Activated naive CD4-positive, alpha-beta T cell treated with anti-CD3 and anti-CD28 coated beads, Interleukin-2, amount 10 ng/mL, durations not matched to agents 7 days and 5 days (primary cell): ENCODE results near the gene SEPHS2.
A peak's percentile ranks its signal among the peaks of the same experiment; 100 is the strongest.
"Not testable (repeated sequence)": the region's sequence is repeated elsewhere in the genome, so short reads cannot be mapped to it uniquely, and the experiment has no call there.

Experiments
- CTCF ChIA-PET: fragments of 350-600 bp; sonication (Branson Sonifier 250); formaldehyde crosslinking; loops from one replicate; lab custom pipeline; 2021; ENCODE audit warnings: antibody characterized with exemption; lab: Charles Lee
- DNase-seq: peaks from one replicate; pipeline ENCODE4 v3.0.0-alpha.2; 2020
- H3K27ac Mint-ChIP-seq: one replicate; pipeline ENCODE4 v1.8.0; 2021; ENCODE audit warnings: mild to moderate bottlenecking, moderate library complexity, mixed read lengths
- H3K27me3 Mint-ChIP-seq: one replicate; pipeline ENCODE4 v1.8.0; 2021; ENCODE audit warnings: mild to moderate bottlenecking, mixed read lengths
- H3K36me3 Mint-ChIP-seq: one replicate; pipeline ENCODE4 v1.8.0; 2021; ENCODE audit warnings: mixed read lengths
- H3K4me1 Mint-ChIP-seq: one replicate; pipeline ENCODE4 v1.8.0; 2021; ENCODE audit warnings: mixed read lengths
- H3K4me3 Mint-ChIP-seq: one replicate; pipeline ENCODE4 v1.8.0; 2021; ENCODE audit warnings: mild to moderate bottlenecking, moderate library complexity, mixed read lengths
- H3K9me3 Mint-ChIP-seq: one replicate; pipeline ENCODE4 v1.8.0; 2021; ENCODE audit warnings: mixed read lengths

Gene SEPHS2

DNA sequence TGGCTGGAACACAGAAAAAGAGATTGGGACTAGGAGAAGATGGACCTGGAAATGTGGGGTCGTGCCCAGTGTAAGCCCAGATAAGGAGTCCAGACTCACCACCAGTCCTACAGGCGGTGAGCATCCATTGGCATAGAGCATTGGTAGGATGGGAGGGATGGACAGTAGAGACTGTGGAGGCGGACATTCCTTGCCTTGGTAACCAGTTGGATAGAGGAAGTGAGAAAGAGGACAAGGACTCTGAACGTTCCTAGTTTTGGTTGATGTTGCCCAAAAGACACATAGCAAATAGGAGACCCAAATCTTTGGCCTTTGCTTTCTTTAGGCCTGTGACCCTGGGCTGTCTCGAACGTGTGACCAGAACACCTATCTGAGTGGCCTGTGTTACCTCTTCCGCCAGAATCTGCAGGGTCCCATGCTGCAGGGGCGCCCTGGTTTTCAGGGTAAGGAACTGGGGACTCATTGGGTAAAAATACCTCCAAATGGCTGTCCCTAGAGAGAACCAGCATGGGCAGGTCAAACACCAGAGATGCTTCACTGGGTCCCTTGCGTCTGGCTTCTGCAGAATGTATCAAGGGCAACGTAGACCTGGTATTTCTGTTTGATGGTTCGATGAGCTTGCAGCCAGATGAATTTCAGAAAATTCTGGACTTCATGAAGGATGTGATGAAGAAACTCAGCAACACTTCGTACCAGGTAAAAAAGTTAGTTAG lies 33.2 kb upstream of the SEPHS2 start:
- Mint-ChIP-seq H3K4me3 (no peak overlapping the region), H3K27ac (peak overlapping the region; percentile 62), H3K36me3 (peaks cover 78% of the 10 kb centered on the region), H3K4me1 (peaks cover 82% of the 10 kb centered on the region), H3K9me3 (no peaks in the 10 kb centered on the region), H3K27me3 (no peaks in the 10 kb centered on the region)
- CTCF ChIA-PET, result interaction anchor here (0.7 to 1.7 kb wide), 3 partner anchors 29 to 57 kb away, joined by 3 to 14 read pairs (median 3); no protein-coding TSS in a partner anchor
- DNase-seq, result no peak

DNA sequence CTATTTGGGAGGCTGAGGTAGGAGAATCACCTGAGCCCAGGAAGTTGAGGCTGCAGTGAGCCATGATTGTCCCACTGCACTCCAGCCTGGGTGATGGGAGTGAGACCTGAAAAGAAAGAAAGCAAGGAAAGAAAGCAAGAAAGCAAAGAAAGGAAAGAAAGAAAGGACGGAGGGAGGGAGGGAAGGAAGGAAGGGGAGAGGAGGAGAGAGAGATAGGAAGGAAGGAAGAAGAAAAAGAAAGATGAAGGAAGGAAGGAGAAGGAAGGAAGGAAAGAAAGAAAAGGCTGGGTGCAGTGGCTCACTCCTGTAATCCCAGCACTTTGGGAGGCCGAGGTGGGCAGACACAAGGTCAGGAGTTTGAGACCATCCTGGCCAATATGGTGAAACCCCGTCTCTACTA lies 32.1 kb upstream of the SEPHS2 start:
- Mint-ChIP-seq H3K4me3 (peak overlapping the region; percentile 21), H3K4me1 (peaks cover 77% of the 10 kb centered on the region), H3K36me3 (peaks cover 78% of the 10 kb centered on the region), H3K27ac (peak overlapping the region; percentile 83)
- not testable (repeated sequence) for H3K9me3 Mint-ChIP-seq, H3K27me3 Mint-ChIP-seq, DNase-seq
- CTCF ChIA-PET, result interaction anchor here (1.7 to 3.0 kb wide), 2 partner anchors 28 to 48 kb away, joined by 9 to 12 read pairs; partner anchors contain the start of gene DCTPP1

DNA sequence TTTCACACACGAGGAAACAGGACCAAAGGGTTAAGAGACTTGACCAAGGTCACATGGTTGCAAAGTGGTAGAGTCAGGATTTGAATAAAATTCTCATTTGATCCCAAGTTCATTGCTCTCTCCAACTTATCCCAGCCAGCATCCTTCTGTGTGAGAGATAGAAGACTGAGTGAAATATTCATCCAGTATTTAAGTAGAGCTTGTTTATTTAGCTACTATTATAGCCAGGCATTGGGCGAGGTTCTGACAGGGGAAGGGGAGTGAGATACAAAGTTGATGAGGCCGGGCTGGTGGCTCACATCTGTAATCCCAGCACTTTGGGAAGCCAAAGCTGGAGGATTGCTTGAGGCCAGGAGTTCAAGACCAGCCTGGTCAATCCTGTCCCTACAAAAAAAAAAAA lies 31.3 kb upstream of the SEPHS2 start:
- no peak overlapping the region for H3K4me3 Mint-ChIP-seq
- no peaks in the 10 kb centered on the region for H3K9me3 Mint-ChIP-seq
- peaks cover 78% of the 10 kb centered on the region for H3K36me3 Mint-ChIP-seq
- no peaks in the 10 kb centered on the region for H3K27me3 Mint-ChIP-seq
- DNase-seq, result no peak
- peaks cover 76% of the 10 kb centered on the region for H3K4me1 Mint-ChIP-seq
- CTCF ChIA-PET, result interaction anchor here (0.6 to 3.0 kb wide), 3 partner anchors 27 to 47 kb away, joined by 3 to 12 read pairs (median 9); partner anchors contain the start of gene DCTPP1
- H3K27ac Mint-ChIP-seq, result peak overlapping the region; percentile 81

DNA sequence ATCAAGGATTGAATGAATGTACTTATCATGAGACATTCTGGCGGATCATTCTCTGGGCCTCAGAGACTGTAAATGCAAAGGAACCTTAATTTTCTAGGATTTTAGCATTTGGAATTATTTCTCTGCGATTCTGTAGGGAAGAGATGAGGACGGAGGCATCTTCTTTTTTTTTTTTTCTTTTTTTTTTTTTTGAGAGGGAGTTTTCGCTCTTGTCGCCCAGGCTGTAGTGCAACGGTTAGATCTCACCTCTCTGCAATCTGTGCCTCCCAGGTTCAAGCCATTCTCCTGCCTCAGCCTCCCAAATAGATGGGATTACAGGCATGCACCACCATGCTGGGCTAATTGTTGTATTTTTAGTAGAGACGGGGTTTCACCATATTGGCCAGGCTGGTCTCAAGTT lies 29.0 kb upstream of the SEPHS2 start:
- Mint-ChIP-seq H3K27ac (peak overlapping the region; percentile 85), H3K9me3 (no peaks in the 10 kb centered on the region), H3K36me3 (peaks cover 61% of the 10 kb centered on the region), H3K27me3 (no peaks in the 10 kb centered on the region), H3K4me3 (peak overlapping the region; percentile 99), H3K4me1 (peaks cover 79% of the 10 kb centered on the region)
- CTCF ChIA-PET, result interaction anchor here (1.0 to 7.1 kb wide), 7 partner anchors 17 to 45 kb away, joined by 3 to 57 read pairs (median 12); partner anchors contain the start of gene DCTPP1
- DNase-seq, result no peak

DNA sequence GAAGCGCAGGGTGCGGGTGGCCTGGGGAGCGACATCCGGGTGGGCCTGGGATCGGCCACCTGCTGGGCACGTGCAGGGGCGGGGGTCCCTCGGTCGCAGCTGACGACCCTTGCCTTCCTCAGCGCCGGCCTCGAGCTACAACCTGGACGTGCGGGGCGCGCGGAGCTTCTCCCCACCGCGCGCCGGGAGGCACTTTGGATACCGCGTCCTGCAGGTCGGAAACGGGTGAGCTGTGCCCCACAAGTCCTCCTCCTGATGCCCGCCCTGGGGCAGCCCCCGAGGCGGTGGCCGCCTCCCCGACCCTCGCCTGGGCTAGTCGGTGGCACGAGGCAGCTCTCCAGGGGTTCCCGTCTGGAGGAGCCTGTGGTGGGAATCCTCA lies 28.4 kb upstream of the SEPHS2 start:
- H3K27ac Mint-ChIP-seq, result peak overlapping the region; percentile 85
- CTCF ChIA-PET, result interaction anchor here (1.0 to 7.1 kb wide), 9 partner anchors 9 to 140 kb away, joined by 3 to 57 read pairs (median 3); partner anchors contain the start of genes DCTPP1 and ZNF688
- H3K9me3 Mint-ChIP-seq, result no peaks in the 10 kb centered on the region
- H3K27me3 Mint-ChIP-seq, result no peaks in the 10 kb centered on the region
- no peak for DNase-seq
- peak overlapping the region; percentile 99 for H3K4me3 Mint-ChIP-seq
- peaks cover 61% of the 10 kb centered on the region for H3K36me3 Mint-ChIP-seq
- peaks cover 78% of the 10 kb centered on the region for H3K4me1 Mint-ChIP-seq

DNA sequence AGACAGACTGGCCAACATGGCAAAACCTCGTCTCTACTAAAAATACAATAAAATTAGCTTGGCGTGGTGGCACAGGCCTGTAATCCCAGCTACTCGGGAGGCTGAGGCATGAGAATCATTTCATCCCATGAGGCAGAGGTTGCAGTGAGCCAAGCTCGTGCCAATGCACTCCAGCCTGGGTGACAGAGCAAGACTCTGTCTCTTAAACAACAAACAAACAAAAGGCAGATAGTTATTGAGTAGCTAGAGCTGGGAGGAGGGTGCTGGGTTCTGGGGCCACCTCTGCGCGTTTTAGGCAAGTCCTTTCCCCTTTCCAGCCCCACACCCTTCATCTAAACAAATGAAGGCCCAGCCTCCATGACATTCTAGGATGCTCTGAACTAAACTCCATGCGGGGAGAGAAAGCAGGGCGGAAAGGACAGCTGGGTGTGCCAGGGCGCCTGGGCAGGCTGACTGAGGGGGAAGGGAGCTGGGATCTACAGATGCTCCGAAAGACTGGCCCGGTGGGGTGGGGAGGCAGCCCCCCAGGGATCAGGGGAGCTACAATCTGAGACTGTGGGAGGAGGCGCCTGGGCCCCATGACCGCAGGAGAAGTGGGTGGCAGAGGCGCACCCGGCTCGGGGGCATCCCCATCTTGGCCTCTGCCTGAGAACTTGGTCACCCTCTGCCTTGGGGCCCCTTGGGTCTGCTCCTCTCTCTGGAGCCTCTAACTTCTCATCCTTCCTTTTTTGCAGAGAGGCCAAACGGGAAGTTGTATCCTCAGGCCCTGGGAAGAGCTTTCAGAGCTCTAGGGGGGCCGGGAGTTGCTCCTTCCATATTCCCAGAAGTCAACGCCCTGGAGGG lies 27.8 kb upstream of the SEPHS2 start:
- Mint-ChIP-seq H3K4me1 (peaks cover 74% of the 10 kb centered on the region), H3K27ac (peak overlapping the region; percentile 97), H3K4me3 (peak overlapping the region; percentile 99), H3K9me3 (no peaks in the 10 kb centered on the region), H3K36me3 (peaks cover 57% of the 10 kb centered on the region), H3K27me3 (no peaks in the 10 kb centered on the region)
- peak; percentile 55 for DNase-seq
- CTCF ChIA-PET, result interaction anchor here (0.6 to 7.1 kb wide), 11 partner anchors 10 to 140 kb away, joined by 3 to 57 read pairs (median 3); partner anchors contain the start of genes DCTPP1 and ZNF688

DNA sequence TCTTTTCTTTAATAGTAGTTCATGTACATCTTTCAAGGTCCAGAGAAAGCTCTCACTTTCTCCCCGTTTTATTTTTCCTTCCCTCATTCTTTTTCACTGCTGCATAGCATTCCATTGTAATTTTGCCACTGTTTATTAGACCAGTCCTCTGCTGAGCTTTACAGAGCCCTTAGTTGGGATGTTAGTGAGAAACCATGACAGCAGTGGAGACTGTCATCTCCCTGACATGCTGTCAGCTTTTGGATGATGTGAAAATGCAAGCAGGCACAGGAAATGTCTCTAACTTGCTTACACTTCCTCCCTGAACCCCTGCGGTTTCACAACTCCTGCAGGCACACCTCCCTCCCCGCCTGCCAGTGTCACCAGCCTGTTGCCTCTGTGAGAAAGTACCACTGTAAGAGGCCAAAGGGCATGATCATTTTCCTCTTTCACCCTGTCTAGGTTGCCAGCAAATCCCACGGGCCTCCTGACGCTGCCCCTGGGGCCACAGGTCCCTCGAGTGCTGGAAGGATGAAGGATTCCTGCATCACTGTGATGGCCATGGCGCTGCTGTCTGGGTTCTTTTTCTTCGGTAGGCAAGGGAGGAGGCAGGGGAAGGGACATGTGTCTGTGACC lies 26.8 kb upstream of the SEPHS2 start, which contains the start of gene ITGAL:
Gene ITGAL, plus strand, starts transcription at position 415 of the 615 bp plus-strand sequence. Its CDS starts 96 bp downstream, at position 511.
- CTCF ChIA-PET, result interaction anchor here (0.6 to 7.1 kb wide), 5 partner anchors 15 to 101 kb away, joined by 3 to 57 read pairs (median 8); partner anchors contain the start of gene DCTPP1
- no peaks in the 10 kb centered on the region for H3K9me3 Mint-ChIP-seq
- H3K4me3 Mint-ChIP-seq, result peak within 1 kb of the TSS; percentile 99
- DNase-seq, result peak; percentile 91
- H3K27me3 Mint-ChIP-seq, result no peaks in the 10 kb centered on the region
- H3K36me3 Mint-ChIP-seq, result peaks cover 48% of the 10 kb centered on the region
- peaks cover 73% of the 10 kb centered on the region for H3K4me1 Mint-ChIP-seq
- H3K27ac Mint-ChIP-seq, result peak within 1 kb of the TSS; percentile 97

DNA sequence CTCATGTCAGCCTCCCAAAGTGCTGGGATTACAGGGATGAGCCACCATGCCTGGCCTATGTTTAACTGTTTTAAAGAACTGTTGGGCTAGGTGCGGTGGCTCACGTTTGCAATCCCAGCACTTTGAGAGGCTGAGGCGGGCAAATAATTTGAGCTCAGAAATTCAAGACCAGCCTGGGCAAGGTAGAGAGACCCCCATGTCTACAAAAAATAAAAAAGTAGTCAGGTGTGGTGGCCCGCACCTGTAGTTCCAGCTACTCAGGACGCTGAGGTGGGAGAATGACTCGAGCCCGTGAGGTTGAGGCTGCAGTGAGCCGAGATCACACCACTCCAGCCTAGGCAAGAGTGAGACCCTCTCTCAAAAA lies 24.9 kb upstream of the SEPHS2 start:
- CTCF ChIA-PET, result interaction anchor here (1.8 to 7.1 kb wide), 3 partner anchors 13 to 41 kb away, joined by 5 to 57 read pairs (median 11); partner anchors contain the start of gene DCTPP1
- Mint-ChIP-seq H3K9me3 (no peaks in the 10 kb centered on the region), H3K27ac (peak overlapping the region; percentile 97), H3K36me3 (peaks cover 32% of the 10 kb centered on the region), H3K27me3 (no peaks in the 10 kb centered on the region), H3K4me3 (no peak overlapping the region), H3K4me1 (peaks cover 71% of the 10 kb centered on the region)
- DNase-seq, result peak; percentile 47

DNA sequence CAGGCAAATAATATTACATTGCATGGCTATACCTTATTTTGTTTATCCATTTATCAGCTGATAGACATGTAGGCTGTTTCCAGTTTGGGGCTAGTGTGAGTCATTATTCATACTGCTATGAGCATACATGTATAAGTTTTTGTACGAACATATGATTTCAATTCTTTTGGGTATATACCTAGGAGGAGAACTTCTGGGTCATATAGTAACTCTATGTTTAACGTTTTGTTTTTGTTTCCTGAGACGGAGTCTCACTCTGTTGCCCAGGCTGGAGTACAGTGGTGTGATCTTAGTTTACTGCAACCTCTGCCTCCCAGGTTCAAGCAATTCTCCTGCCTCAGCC lies 24.5 kb upstream of the SEPHS2 start:
- peaks cover 27% of the 10 kb centered on the region for H3K36me3 Mint-ChIP-seq
- no peaks in the 10 kb centered on the region for H3K9me3 Mint-ChIP-seq
- H3K4me3 Mint-ChIP-seq, result no peak overlapping the region
- no peaks in the 10 kb centered on the region for H3K27me3 Mint-ChIP-seq
- H3K27ac Mint-ChIP-seq, result peak overlapping the region; percentile 97
- CTCF ChIA-PET, result interaction anchor here (1.8 to 7.1 kb wide), 3 partner anchors 12 to 40 kb away, joined by 5 to 57 read pairs (median 11); partner anchors contain the start of gene DCTPP1
- no peak for DNase-seq
- peaks cover 71% of the 10 kb centered on the region for H3K4me1 Mint-ChIP-seq

DNA sequence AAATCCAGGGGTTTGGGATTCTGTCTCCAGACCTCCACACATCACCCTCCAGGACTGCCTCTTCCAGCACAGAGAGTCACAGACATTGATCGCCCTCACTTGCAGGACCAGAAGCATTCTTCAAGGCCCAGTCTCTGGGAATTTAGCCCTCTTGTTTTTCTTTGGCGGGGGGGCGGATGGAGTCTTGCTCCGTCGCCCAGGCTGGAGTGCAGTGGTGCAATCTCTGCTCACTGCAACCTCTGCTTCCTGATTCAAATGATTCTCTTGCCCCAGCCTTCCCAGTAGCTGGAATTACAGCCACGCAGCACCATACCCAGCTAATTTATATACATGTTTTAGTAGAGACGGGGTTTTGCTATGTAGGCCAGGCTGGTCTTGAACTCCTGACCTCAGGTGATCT lies 18.4 kb upstream of the SEPHS2 start:
- Mint-ChIP-seq H3K9me3 (no peaks in the 10 kb centered on the region), H3K36me3 (no peaks in the 10 kb centered on the region), H3K4me3 (no peak overlapping the region), H3K27ac (no peak overlapping the region), H3K4me1 (peaks cover 74% of the 10 kb centered on the region), H3K27me3 (no peaks in the 10 kb centered on the region)
- no peak for DNase-seq
- CTCF ChIA-PET, result no interaction called here

DNA sequence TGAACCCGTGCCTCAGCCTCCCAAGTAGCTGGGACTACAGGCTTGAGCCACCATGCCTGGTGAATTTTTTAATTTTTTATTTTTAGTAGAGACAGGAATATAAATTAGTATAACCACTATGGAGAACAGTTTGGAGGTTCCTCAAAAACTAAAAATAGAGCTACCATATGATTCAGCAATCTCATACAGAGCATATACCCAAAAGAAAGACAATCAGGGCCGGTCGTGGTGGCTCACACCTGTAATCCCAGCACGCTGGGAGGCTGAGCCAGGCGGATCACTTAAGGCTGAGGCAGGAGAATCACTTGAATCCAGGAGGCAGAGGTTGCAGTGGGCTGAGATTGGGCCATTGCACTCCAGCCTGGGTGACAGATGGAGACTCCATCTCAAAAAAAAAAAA lies 15.8 kb upstream of the SEPHS2 start:
- CTCF ChIA-PET, result interaction anchor here (1.7 to 7.5 kb wide), 3 partner anchors 10 to 12 kb away, joined by 6 to 57 read pairs (median 6); partner anchors contain the start of gene ITGAL
- not testable (repeated sequence) for H3K9me3 Mint-ChIP-seq, H3K27me3 Mint-ChIP-seq, H3K4me3 Mint-ChIP-seq, H3K36me3 Mint-ChIP-seq, H3K27ac Mint-ChIP-seq, DNase-seq
- peaks cover 87% of the 10 kb centered on the region for H3K4me1 Mint-ChIP-seq

DNA sequence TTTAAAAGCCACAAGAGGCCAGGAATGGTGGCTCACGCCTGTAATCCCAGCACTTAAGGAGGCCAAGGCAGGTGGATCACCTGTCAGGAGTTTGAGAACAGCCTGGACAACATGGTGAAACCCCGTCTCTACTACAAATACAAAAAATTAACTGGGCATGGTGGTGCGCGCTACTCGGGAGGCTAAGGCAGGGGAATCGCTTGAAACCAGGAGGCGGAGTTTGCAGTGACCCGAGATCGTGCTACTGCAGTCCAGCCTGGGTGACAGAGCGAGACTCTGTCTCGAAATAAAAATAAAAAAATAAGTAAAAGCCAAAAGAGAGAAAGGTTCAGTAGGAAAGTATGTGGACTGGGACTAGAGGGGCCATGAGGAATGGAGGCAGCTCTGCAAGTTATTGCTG lies 13.8 kb upstream of the SEPHS2 start:
- DNase-seq, result no peak
- Mint-ChIP-seq H3K27me3 (peaks cover 4% of the 10 kb centered on the region), H3K27ac (peak overlapping the region; percentile 98), H3K4me3 (peak overlapping the region; percentile 66), H3K36me3 (peaks cover 2% of the 10 kb centered on the region), H3K4me1 (peaks cover 87% of the 10 kb centered on the region), H3K9me3 (no peaks in the 10 kb centered on the region)
- CTCF ChIA-PET, result interaction anchor here (2.5 to 7.5 kb wide), 2 partner anchors 10 to 12 kb away, joined by 14 to 57 read pairs; partner anchors contain the start of gene ITGAL
